ENCODE measurements around the gene FASTK. TPM values are rescaled to one million over a fixed set of nuclear protein-coding genes. Genes with fewer than 3 reads are reported as not detected.

Gene FASTK
- total RNA-seq, 1 donor: 87.2 TPM

DNA sequence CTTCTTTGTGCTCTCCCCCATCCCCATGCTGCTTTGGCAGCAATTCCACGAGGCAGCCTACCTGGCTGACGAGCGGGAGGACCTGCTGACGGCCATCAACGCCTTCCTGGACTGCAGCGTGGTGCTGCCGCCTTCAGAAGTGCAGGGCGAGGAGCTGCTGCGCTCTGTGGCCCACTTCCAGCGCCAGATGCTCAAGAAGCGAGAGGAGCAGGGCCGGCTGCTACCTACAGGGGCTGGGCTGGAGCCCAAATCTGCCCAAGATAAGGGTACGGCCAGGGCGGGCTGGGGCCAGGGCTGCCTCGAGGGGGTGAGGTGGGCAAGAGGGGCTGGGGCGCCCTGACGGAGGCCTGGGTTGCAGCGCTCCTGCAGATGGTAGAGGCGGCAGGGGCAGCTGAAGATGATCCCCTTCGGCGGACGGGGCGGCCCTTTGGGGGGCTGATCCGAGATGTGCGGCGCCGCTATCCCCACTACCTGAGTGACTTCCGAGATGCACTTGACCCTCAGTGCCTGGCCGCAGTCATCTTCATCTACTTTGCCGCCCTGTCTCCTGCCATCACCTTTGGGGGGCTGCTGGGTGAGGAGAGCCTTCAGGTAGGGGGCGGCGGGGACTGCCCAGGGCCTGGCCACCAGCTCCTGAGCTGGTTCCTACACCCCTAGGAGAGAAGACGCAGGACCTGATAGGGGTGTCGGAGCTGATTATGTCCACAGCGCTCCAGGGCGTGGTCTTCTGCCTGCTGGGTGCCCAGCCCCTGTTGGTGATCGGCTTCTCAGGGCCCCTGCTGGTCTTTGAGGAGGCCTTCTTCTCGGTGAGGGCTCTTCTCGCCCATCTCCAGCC, 9.4 kb downstream of the FASTK start:
- TF ChIP-seq, protein P1, sequence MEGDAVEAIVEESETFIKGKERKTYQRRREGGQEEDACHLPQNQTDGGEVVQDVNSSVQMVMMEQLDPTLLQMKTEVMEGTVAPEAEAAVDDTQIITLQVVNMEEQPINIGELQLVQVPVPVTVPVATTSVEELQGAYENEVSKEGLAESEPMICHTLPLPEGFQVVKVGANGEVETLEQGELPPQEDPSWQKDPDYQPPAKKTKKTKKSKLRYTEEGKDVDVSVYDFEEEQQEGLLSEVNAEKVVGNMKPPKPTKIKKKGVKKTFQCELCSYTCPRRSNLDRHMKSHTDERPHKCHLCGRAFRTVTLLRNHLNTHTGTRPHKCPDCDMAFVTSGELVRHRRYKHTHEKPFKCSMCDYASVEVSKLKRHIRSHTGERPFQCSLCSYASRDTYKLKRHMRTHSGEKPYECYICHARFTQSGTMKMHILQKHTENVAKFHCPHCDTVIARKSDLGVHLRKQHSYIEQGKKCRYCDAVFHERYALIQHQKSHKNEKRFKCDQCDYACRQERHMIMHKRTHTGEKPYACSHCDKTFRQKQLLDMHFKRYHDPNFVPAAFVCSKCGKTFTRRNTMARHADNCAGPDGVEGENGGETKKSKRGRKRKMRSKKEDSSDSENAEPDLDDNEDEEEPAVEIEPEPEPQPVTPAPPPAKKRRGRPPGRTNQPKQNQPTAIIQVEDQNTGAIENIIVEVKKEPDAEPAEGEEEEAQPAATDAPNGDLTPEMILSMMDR (IDR thresholded peaks at IDR 0.05; ENCODE audit: insufficient read depth, low read depth, low read length): no peak
- no peak overlapping the region for H3K4me3 ChIP-seq (ENCODE audit: low read depth, low read length)
- DNase-seq (ENCODE audit: low read depth): no peak

DNA sequence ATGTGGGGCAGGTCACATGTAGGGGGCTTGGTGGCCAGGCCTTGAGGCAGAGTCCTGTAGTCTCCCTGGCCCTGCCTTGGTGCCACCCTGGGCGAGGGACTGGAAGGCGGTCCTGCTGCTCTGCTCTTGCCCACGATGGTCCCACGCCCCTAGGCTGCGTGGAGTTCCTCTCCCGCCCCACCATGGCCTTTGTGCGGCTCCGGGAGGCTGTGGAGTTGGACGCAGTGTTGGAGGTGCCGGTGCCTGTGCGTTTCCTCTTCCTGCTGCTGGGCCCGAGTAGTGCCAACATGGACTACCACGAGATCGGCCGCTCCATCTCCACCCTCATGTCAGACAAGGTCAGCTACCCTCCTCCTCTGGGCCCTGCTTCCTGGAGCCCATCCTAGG, 10.0 kb downstream of the FASTK start:
- DNase-seq (ENCODE audit: low read depth): no peak
- TF ChIP-seq, protein P1 (IDR thresholded peaks at IDR 0.05; ENCODE audit: insufficient read depth, low read depth, low read length): no peak
- no peak overlapping the region for H3K4me3 ChIP-seq (ENCODE audit: low read depth, low read length)

GRCh38 chr7:151069841-151070573, 10.6 kb downstream of the FASTK start:
- TF ChIP-seq, protein P1 (IDR thresholded peaks at IDR 0.05; ENCODE audit: insufficient read depth, low read depth, low read length): no peak
- no peak for DNase-seq (ENCODE audit: low read depth)
- no peak overlapping the region for H3K4me3 ChIP-seq (ENCODE audit: low read depth, low read length)

DNA sequence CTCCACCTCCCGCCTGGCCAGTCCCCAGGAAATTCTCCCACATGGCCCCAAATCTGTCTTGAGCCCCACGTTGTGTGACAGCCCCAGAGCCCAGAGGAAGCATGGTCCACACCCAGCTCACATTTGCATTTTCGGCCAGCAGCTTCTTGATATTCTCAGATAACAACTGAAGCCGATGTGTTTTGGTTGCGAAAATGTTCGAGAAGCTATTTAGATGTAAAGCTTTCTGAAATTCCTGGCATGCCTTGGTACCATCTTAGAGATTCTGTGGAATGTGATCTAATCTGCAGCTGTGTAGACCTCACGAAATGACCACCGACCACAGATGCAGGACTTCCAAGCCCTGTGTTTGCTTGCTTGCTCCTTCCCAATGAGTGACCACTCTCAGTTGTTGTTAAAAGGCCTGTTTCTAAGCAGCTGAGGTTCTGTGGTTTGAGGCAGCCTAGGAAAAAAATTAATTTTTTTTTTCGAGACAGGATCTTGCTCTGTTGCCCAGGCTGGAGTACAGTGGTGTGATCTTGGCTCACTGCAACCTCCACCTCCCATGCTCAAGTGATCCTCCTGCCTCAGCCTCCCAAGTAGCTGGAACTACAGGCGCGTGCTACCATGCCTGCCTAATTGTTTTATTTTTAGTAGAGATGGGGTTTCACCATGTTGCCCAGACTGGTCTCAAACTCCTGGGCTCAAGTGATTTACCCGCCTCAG, 12.4 kb downstream of the FASTK start:
- no peak overlapping the region for H3K4me3 ChIP-seq (ENCODE audit: low read depth, low read length)
- TF ChIP-seq, protein P1 (IDR thresholded peaks at IDR 0.05; ENCODE audit: insufficient read depth, low read depth, low read length): no peak
- peak; percentile 95 for DNase-seq (ENCODE audit: low read depth)

- no peak overlapping the region for H3K4me3 ChIP-seq (ENCODE audit: low read depth, low read length)
- DNase-seq (ENCODE audit: low read depth): no peak
- TF ChIP-seq, protein P1 (IDR thresholded peaks at IDR 0.05; ENCODE audit: insufficient read depth, low read depth, low read length): no peak
Measured at GRCh38 chr7:151066273-151066974, 14.2 kb downstream of the FASTK start.

- TF ChIP-seq, protein P1 (IDR thresholded peaks at IDR 0.05; ENCODE audit: insufficient read depth, low read depth, low read length): no peak
- DNase-seq (ENCODE audit: low read depth): no peak
- H3K4me3 ChIP-seq (ENCODE audit: low read depth, low read length): no peak overlapping the region
Measured at GRCh38 chr7:151065516-151065915, 15.1 kb downstream of the FASTK start.

Measured in fibroblast of villous mesenchyme (primary cell).